ENCODE results near the gene CFAP299.

GRCh38 chr4:80307774-80308465 lies 27.6 kb upstream of the CFAP299 start:
- TF ChIP-seq POLR2A (IDR thresholded peaks at IDR 0.05; ENCODE audit: low read length) (no peak), GATA1 (IDR thresholded peaks at IDR 0.05; ENCODE audit: low read depth, low read length) (no peak)
